NCI-H1092 (cell line): Measurements from ENCODE around the gene DOK7.

Source experiments
- DNase-seq: peaks from one replicate; lab custom pipeline; 2025; lab: John Stamatoyannopoulos, UW

Gene DOK7

DNA sequence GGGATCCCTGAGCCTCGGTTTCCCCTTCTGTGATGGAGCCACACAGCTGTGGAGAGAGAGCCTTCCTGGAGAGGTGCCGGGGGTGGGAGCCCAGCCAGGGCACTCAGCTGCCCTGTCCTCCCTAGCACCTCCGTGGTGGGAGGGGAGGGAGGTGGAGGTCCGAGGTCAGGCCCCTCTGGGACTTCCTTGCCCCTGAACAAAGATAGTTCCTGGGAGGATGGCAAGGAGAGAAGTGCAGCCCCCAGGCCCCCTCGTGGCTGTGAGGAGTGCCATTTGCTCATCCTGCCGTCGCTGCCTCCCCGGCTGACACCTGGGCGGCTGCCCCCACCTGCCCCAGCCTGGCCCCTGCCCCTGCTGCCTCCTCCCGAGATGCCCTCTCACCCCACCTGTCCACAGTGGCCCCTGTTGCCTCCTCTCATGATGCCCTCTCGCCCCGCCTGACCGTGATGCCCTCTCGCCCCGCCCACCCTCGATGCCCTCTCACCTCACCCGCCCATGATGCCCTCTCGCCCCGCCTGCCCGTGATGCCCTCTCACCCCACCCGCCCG lies 12.7 kb downstream of the DOK7 start:
- DNase-seq = no peak

DNA sequence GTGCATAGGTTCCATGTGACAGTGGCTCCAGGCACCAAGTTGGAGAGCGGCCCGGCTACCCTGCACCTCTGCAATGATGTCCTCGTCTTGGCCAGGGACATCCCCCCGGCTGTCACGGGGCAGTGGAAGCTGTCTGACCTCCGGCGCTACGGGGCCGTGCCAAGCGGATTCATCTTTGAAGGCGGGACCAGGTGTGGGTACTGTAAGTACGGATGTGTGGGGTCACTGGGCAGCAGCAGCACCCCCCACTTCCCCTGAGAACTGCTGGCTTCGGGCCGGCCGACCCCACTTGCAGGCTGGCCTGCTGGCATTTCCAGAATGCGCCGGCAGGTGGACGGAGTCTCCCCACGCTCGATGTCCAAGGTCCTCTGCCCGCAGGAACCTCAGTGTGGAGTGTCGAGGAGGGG lies 13.2 kb downstream of the DOK7 start:
- no peak for DNase-seq

DNA sequence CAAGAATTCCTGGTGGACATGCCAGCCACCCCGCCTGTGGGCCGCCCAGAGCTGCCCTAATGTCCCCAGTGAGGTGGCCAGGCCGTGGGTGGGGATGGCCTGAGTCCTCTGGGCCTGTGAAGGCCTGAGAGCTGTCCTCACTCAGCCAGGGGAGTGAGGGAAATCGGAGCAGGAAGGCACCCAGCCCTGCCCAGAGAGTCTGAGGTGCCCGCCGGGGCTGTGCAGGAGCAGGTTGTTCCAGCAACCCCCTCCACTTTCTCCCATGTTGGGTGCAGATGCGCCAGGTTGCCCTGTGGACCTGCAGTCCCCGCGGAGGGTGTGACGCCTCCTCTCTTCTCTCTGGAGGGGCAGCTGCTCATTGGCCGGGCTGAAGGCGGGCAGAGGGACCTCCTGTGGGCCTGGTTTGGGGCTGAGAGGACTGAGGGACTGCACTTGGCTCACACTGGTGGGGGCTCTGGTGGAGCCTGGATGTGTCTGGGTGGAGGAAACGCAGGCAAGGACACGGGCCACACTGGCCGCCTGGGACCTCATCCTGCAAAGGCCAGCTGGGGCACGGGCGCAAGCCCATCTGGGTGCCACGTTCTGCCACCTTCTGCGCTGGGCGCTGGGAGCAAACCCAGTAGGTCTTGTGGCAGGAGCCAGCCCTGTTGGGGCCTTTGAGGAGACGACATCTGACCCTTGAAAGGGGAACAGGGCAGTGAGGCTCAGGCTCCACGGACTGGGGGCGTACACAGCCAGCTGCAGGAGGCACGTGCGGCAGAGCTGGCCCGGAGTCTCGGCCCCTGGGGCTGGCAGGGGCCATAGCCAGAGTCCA lies 14.0 kb downstream of the DOK7 start:
- DNase-seq = no peak

DNA sequence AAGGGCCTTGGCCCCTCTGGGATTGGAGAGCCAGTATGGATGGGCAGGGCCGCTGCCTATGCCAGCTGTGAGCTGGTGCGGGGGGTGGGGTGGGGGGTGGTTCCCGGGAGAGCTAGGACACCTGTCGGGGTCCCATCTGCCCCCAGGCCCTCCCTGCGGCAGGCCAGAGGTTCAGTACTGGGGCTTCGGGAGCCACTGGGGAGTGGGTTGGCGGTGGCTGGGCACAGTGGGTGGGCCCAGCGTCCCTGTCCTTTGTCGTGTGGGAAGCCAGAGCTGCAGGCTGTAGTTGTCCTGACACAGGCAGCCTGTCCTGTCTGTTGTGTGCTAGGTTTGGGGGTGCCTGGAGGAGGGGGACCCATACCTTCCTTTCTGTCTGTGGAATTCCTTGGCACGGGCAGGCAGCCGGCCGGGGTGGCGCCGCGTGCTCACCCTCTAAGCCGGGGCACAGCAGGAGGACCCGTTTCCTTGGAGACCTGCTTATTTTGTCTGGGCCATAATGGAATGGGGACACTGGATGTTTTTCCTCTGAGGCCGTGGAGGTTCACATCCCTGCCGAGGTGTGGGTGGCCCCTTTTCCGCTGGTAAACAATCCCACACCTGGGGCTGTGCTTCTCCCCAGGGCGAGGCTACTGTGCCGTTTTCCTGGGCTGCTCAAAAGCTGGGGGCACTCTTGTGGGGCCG lies 14.8 kb downstream of the DOK7 start:
- no peak for DNase-seq

DNA sequence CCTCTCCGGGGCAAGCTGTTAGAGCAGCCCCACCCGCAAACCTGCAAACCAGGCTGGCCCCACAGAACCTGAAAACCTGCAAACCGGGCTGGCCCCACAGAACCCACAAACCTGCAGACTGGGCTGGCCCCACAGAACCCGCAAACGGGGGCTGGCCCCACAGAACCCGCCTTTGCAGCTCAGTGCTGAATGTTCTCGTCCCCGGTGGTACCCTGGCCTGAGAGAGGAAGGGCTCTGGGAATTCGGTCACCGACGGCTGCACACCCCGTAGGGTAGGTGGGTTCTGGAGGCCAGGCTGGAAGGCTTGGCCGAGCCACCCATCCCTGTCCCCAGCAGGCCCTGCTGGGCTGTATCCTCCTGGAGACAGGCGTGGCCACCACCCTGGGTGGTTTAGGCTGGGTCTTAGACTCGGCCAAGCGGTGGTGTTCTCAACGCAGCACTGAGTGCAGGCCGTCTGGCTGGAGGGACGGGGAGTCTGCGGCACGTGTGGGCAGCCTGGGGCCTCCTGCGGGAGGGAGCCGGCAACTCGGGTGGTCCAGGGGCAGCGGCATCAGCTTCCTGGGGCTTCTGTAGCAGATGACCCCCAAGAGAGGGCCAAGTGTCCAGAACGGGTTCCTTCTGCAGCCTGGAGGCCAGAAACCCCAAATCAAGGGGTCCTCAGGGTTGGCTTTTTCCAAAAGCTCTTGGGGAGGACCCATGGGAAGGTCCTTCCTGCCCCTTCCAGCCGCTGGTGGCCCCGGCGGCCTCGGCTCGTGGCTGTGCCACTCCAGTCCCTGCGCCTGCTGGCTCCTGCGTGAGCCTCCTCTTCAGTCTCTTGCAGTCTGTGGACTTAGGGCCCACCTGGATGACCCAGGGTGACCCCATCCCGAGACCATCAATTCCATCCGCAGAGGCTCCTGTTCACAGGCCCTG lies 15.6 kb downstream of the DOK7 start:
- no peak for DNase-seq

DNA sequence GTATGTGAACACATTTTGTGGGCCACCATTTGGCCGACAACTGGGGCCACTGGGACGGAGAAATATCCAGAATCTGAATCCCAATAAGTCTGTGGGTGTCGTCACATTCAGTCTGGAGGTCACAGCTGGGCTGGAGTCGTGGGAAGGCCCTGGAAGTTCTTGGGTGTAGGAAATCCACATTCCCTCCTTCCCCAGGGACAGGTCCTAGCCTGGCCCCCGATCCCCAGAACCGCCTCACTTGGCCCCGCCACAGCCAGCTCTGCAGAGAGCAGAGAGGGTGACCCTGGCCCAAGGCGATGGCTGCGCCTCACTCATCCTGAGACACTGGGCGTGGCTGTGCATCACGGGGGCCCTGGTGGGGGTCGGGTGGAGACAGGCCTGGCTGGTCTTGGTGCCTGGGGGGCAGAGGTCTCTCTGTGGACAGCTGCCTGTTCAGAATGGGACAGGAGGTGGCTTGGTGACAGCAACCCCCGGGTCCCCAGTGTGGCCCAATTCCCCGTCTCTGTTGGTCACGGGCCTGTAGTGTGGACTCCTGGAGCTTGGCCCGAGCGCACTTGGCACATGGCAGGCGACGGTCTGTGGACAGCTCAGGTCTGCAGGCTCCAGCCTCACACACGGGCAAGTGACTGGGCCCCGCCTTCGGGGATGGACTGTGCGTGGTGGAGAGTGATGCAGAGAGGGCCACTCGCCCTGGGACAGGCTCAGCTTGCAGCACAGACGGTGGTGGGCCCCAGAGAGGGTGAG lies 16.4 kb downstream of the DOK7 start:
- no peak for DNase-seq

DNA sequence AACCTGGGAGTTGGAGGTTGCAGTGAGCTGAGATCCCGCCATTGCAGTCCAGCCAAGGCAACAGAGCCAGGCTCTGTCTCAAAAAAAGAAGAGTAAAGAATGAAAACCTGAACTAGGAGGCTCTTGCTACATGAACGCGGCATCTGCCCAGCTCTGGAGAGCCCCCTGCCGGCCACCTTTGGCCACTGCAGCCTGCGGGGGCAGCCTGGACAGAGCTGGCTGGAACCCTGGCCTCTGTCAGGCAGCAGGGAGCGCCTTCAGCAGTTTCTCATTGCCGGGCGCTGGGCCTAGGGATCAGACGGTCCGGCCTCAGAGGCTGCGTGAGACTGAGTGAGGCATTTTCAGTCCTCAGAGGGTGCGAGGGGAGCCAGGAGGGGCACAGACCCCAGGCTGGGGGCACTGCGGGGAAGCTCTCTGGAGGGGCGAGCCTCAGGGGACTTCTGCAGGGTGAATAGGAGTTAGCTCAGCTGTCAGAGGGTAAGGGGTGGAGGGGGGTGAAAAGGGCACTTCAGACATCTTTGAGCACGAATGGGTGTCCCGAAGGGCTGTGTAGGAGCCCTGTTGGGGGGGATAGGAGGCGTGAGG lies 17.5 kb downstream of the DOK7 start:
- DNase-seq = peak; percentile 56

DNA sequence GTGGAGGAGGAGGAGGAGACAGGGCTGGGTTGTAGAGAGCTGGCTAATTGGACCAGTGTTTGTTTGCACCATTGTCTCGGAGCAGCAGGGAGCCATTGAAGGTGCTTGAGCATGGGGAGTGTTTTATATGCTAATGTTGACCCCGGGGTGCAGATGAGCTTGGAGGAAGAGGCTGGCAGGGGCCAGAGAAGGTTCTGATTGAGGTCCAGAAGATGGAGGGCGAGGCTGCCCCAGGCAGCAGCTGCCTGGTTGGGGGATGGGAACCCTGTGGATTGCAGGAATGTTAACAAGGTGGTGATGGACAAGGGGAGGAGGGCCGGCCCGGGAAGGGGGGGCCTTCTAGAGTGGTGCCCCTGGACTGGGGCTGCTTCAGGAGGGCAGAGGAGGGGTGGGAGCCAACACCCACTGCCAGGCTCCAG lies 18.0 kb downstream of the DOK7 start:
- no peak for DNase-seq

DNA sequence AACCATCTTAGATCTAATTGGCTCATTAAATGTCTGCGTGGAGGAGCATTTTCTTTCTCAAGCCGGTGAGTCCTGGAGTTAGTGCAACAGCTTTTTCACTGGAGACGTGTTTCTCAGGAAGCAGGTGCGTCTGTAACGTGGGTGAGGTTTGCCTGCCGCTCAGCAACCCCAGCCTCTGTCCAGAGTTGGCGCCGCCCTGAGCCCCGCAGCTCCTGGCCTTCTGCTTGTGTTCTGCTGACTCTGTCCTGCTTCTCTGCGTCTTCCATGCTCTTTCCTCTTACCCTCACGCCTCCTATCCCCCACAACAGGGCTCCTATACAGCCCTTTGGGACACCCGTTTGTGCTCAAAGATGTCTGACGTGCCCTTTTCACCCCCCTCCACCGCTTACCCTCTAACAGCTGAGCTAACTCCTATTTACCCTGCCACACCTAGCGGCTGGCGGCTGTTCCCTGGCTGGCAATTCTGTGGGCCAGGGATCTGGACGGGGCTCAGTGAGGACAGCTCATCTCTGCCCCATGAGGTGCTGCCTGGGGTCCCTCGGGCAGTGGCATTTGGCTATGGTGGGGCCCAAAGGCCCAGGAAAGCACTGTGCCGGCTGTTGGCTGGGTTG lies 18.8 kb downstream of the DOK7 start:
- no peak for DNase-seq

DNA sequence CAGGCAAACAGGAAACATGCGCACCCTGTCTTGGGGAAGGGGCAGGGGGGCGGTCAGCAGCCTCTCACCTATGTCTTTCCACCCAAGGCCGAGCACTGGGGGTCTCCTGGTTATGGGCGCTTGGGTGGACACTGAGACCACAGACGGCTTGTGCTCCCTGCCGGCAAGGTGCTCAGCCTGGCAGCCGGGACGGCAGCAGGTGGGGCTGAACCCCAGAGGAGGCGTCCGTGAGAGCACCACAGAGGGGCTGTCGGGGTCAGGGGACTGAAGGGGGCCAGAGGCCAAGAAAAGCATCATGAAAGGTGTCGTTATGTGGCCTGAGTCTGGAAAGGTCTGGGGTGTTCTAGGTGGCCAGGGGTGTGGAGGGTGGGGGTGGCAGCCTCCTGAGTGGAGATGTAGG lies 19.6 kb downstream of the DOK7 start:
- no peak for DNase-seq

DNA sequence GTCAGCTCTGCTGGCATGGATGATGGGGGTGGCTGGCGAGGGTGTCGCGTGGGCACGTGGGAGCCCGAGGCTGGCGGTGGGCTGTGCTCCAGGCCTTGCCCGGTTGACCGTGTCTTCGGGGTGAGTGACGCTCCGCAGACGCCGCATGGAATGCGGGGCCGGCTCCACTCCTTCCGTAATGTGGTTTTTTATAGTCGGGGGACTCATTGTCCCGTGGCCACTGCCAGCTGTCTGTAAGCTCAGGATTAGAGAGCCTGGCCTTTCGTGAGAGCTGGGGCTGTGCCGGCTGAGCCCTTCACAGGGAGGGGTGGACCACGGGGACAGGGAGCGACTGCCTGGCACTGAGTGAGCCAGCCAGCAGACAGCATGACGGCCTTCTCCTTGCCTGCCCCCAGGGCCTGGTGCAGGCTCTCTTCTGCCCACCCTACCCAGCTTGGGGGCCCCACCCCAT lies 20.4 kb downstream of the DOK7 start:
- DNase-seq = no peak

DNA sequence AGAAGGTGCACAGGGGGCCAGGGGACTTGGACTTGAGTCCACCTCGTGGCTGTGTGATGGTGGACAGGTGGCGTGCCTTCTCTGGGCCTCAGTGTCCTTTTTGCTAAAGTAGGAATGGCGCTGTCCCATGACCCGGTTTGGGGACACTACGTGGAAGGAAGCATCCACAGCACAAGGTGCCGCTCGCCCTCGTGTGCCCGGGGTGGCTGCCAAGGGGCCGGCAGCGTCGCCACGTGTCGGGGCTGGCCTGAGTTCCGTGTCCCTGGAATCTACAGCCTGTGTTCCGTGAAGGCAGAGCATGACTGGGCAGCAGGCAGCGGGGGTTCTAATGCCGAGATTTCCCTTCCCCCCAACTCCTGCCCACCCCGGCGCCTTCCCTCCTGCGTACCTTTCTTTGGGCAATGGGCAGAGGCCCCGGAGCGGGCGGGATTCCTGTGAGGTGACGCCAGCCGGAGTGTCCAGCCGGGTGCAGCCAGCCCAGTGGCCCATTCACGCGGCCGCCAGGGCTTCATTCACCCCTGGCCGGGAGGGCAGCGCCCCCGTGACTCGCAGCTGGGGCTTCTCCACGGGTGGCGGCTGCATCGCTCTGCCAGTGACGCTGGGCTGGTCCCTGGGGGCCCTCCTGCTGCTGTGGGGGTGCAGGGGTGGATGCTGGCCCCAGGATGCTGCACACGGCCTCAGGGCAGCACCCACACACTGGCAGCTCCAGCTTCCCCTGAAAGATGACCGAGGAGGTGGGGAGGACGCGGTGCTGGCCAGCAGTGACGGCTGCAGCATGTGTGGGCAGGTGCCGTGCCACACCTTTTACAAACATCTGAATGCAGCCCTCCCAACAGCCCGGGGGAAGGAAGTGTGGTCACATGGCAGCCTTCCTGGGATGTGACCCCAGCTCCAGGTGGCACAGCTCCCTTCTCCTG lies 21.2 kb downstream of the DOK7 start:
- DNase-seq = no peak

DNA sequence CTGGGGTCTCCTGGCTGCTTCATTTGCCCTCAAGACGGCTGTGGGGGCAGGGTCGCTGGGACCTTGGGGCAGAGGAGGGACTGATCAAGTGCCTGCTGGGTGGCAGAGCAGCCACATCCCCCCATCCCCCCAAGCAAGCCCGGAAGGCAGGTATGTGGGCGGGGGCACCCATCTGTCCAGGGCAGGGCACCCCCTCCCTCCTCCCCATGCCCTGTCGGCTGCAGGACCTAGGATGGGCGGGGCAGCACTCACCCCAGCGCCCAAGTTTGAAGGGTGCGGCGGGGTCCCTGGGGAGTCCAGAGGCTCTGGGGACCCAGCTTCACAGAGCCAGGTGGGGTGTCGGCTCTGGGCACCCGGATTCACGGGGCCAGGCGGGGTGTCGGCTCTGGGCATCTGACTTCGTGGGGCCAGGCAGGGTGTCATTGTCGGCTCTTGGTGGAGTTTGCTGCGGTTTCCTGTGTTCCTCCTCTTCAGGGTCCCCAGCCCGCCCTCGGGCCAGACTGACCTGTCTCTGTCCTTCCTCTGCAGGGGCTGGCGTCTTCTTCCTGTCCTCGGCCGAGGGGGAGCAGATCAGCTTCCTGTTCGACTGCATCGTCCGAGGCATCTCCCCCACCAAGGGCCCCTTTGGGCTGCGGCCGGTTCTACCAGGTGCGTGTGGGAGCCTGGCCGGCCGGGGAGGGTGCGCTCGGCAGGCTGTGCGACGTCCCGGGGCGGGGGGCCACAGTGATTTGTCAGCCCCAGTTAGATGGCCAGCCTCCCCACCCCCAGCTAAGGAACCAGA lies 22.1 kb downstream of the DOK7 start:
- DNase-seq = no peak

DNA sequence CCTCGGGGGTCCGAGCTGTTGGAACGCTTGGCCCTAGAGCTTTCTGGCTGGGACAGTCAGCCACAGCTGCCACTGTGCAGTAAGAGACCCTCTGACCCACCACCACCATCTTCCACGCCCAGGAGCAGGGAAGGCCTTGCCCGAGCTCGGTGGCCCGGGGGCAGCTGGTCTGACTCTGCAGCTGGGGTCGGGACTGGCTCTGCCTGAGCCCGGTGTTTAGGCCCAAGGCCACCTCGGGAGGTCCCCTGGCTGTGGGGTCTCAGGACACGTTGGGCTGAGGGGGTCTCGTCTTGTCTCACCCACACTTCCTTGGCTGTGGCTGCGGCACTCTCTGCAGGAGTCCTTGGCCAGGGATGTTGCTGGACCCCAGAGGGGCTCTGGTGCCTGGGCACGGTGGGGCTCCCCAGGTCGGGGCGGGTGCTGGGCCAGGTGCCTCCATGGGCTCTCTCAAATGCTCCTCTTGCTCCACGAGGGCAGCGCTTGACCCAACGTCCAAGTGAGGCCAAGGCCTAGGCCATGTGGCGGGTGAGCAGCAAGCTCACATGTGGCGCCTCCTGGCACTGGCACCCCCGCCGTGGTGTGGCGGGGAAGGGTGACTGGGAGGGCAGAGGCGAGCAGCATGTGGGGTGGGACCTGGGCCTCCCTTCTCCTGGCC lies 22.9 kb downstream of the DOK7 start:
- no peak for DNase-seq

DNA sequence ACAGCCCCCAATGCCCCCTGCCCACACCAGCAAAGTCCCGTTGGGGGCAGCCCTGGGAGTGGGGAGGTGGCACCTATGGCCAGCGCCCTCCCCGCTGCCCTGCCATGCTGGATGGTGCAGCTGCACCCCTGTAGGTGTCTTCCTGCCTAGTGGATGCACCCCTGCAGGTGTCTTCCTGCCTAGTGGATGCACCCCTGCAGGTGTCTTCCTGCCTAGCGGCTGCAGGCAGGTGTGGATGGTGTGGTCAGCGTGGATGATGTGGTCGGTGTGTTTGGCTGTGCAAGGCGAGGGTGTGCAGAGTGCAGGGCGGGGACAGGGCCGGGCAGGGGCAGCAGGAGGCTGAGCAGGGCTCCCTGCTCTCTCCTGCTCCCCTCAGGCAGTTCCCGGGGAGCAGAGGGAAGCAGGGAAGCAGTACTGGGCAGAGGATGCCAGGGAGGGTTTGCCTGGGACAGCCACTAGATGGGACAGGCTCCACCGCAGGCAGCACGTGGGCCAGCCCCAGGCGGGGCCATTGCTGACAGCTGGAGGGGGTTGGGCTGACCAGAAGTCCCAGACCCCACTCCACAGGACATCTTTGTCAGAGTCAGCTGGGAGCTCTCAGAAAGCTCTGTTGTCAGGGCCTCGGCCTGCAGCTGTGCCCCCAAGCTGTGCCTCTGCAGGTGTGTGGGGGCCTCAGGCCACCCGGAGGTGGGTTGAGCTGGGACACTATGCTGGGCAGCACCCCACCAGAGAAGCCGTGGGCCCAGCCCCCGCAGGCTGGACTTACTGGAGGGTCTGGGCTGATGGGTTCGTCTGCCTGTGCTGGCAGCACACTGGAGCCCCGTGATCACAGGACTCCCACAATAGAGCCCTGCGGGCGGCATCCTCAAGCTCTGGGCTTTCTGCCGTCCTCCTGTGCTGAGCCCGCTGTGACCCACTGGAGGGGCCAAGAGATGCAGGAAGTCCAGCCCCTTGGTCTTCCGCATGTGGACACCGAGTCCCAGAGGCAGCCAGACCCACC lies 23.7 kb downstream of the DOK7 start:
- DNase-seq = no peak

DNA sequence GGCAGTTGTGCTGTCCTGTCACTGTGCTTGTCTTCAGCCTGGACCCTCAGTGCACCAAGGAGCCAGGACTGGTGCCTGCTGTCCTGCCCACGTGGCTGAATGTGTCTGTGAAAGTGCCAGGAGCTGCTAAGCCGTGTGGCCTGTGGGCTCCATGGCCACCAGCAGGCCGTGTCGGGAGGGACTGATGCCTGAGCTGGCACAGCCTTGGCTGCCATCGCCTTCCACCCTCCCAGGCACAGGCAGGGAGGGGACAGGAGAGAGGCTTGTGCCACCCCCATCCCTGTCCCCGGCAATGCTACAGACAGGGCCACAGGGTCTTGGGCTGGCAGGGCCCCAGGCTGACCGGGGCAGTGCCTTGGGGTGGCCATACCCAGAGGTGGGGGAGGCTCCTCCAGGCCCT lies 24.8 kb downstream of the DOK7 start:
- no peak for DNase-seq

DNA sequence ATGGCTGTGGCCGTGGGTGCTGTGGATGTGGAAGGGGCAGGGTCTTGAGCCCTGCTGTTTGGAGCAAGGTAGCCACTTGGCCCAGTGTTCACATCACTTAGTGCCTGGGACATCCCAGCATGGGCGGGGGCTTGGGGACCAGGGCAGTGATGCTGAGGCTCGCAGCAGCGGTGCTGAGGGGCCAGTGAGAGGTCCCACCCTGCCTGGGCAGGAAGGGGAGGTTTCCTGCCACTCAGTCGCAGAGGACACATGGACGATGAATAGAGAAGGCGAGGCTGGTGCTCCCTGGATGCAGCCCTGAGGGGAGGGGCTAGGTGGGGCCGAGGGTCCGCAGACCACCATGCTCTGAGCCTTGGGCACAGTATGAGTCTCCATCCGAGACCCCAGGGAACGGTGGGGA lies 25.7 kb downstream of the DOK7 start:
- DNase-seq = no peak
